HFFc6 (cell line): ENCODE results near the gene SNX7. TPM values are rescaled to one million over a fixed set of nuclear protein-coding genes. Genes with fewer than 3 reads are reported as not detected.
A peak's percentile ranks its signal among the peaks of the same experiment; 100 is the strongest.

Experiments
- DNase-seq: peaks from one replicate; pipeline ENCODE4 v3.0.0-alpha.2; 2018
- H3K27ac Mint-ChIP-seq: 2 replicates; pipeline ENCODE4 v1.8.0; 2020; ENCODE audit warnings: mild to moderate bottlenecking, mixed read lengths
- H3K27me3 Mint-ChIP-seq: 2 replicates; pipeline ENCODE4 v1.8.0; 2021; ENCODE audit warnings: mild to moderate bottlenecking, moderate library complexity, mixed read lengths; ENCODE audit not compliant: insufficient read depth
- H3K36me3 Mint-ChIP-seq: 2 replicates; pipeline ENCODE4 v1.8.0; 2021; ENCODE audit warnings: low read depth, mixed read lengths
- H3K4me1 Mint-ChIP-seq: 2 replicates; pipeline ENCODE4 v1.8.0; 2020; ENCODE audit warnings: low read depth, mixed read lengths
- H3K4me3 Mint-ChIP-seq: 2 replicates; pipeline ENCODE4 v1.8.0; 2020; ENCODE audit warnings: mild to moderate bottlenecking, moderate library complexity, mixed read lengths
- H3K9me3 Mint-ChIP-seq: 2 replicates; pipeline ENCODE4 v1.8.0; 2020; ENCODE audit warnings: mild to moderate bottlenecking, mixed read lengths
- total RNA-seq, 6 experiments: library from RNA; stranded (reverse); fragmentation: NEBNext Ultra II Directional; extraction: Animal tissue kit (Norgen Biotek cat#: 25700); gene quantifications; 2 replicates in 1 of 6; 3 replicates in 5 of 6; pipeline ENCODE4 v1.2.3, GENCODE V29; 2021
- TF ChIP-seq, protein P1 (sequence below): fragments of 200-600 bp; sonication (generic); IDR thresholded peaks from 2 replicates; pipeline ENCODE4 v1.5.0; 2021; ENCODE audit warnings: antibody characterized with exemption, mild to moderate bottlenecking

Gene SNX7
- total RNA-seq, 6 experiments from 2014 or later, result 26.3 to 35.2 (median 32.8) TPM

DNA sequence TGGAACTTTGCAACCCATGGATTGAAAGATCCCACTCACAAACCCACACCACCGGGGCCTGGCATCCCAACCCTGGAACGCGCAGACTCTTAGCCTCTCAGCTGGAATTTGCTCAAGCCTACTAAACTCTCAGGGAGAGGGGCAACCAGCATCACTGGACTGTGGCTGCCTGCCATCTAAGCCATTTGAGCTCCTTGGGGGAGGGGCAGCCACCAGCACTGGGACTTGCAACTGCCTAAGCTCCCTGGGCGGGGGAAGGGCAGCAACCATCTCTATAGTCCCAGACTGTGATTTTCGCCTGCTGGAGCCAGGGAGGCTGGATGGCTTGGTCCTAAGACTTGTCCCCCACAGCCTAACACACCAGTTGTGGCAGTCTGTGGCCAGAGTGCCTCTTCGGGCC is 122.3 kb downstream of the SNX7 start:
- TF ChIP-seq, protein P1, sequence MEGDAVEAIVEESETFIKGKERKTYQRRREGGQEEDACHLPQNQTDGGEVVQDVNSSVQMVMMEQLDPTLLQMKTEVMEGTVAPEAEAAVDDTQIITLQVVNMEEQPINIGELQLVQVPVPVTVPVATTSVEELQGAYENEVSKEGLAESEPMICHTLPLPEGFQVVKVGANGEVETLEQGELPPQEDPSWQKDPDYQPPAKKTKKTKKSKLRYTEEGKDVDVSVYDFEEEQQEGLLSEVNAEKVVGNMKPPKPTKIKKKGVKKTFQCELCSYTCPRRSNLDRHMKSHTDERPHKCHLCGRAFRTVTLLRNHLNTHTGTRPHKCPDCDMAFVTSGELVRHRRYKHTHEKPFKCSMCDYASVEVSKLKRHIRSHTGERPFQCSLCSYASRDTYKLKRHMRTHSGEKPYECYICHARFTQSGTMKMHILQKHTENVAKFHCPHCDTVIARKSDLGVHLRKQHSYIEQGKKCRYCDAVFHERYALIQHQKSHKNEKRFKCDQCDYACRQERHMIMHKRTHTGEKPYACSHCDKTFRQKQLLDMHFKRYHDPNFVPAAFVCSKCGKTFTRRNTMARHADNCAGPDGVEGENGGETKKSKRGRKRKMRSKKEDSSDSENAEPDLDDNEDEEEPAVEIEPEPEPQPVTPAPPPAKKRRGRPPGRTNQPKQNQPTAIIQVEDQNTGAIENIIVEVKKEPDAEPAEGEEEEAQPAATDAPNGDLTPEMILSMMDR, result no peak
- H3K27ac Mint-ChIP-seq, result no peak overlapping the region
- peaks cover 16% of the 10 kb centered on the region for H3K9me3 Mint-ChIP-seq
- peaks cover 22% of the 10 kb centered on the region for H3K27me3 Mint-ChIP-seq
- DNase-seq, result no peak
- H3K36me3 Mint-ChIP-seq, result 0 out of 2 replicates have a peak, but pooled peaks cover 4% of the 10 kb centered on the region
- H3K4me3 Mint-ChIP-seq, result no peak overlapping the region
- H3K4me1 Mint-ChIP-seq, result no peaks in the 10 kb centered on the region

DNA sequence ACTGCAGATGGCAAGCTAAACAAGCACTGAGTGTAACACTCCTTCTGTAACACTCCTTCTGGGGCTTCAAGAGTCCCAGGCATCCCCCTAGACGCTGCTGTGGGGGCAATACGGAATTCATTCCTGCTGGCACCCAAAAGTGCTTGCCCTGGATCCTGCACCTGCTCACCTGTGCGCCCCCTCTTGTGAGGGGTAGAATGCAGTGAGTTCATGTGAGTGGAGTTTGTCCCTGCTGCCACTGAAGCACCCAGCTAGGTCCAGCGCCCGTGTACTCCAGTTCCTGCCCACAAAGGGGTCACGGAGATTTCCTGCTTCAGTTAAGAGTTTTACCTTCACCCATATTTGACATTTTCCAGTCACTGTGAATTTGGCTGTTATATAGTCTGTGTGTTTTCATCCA is 130.0 kb downstream of the SNX7 start:
- TF ChIP-seq, protein P1, result no peak
- Mint-ChIP-seq H3K9me3 (peaks cover 8% of the 10 kb centered on the region; the same call in 1 of the 2 replicates), H3K4me3 (no peak overlapping the region), H3K36me3 (no peaks in the 10 kb centered on the region), H3K27ac (no peak overlapping the region), H3K4me1 (peaks cover 6% of the 10 kb centered on the region), H3K27me3 (peaks cover 21% of the 10 kb centered on the region)
- no peak for DNase-seq

DNA sequence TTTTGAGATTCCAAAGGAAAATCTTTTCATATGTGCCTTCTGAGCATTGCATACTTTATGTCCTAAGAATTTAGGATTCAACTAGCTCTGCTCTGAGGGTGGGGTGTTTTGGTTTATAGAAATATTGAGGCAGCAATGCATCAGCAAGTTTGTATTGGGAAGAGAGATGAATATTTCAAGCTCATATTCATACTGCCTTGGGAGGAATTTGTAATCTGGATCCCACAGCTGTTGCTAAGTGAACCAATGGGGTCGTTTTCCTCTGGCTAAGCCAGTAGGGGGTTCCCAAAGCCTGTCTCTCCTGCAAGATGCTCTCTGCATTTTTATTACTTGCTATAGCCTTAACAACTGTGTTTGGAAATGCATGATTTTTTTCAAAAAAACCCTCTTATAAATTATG is 130.6 kb downstream of the SNX7 start:
- no peaks in the 10 kb centered on the region for H3K36me3 Mint-ChIP-seq
- TF ChIP-seq, protein P1, result no peak
- H3K4me1 Mint-ChIP-seq, result peaks cover 12% of the 10 kb centered on the region
- peaks cover 19% of the 10 kb centered on the region for H3K27me3 Mint-ChIP-seq
- no peak for DNase-seq
- H3K4me3 Mint-ChIP-seq, result no peak overlapping the region
- no peak overlapping the region for H3K27ac Mint-ChIP-seq
- H3K9me3 Mint-ChIP-seq, result peaks cover 2% of the 10 kb centered on the region; the same call in 1 of the 2 replicates

DNA sequence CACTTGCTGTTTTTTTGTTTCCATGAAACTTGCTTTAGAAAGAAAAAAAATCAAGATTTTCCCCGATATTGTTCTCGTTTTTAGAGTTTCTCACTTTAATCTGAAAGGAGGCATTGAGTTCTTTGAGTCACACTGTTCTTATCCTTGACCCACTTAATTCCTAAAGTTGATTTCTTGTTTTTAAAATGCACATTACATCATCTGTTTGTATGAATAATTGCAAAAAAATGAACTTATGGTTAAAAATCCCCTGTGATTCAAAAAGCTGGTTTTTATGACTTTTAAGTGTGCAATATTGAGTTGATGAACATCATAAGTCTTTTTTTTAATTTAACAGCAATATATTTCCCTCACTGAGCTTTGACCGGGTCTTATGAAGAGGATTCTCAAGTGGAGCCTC is 131.6 kb downstream of the SNX7 start:
- Mint-ChIP-seq H3K36me3 (no peaks in the 10 kb centered on the region), H3K27me3 (peaks cover 12% of the 10 kb centered on the region; the same call in 1 of the 2 replicates), H3K27ac (no peak overlapping the region), H3K4me1 (peaks cover 12% of the 10 kb centered on the region), H3K9me3 (no peaks in the 10 kb centered on the region), H3K4me3 (no peak overlapping the region)
- TF ChIP-seq, protein P1, result no peak
- DNase-seq, result no peak

DNA sequence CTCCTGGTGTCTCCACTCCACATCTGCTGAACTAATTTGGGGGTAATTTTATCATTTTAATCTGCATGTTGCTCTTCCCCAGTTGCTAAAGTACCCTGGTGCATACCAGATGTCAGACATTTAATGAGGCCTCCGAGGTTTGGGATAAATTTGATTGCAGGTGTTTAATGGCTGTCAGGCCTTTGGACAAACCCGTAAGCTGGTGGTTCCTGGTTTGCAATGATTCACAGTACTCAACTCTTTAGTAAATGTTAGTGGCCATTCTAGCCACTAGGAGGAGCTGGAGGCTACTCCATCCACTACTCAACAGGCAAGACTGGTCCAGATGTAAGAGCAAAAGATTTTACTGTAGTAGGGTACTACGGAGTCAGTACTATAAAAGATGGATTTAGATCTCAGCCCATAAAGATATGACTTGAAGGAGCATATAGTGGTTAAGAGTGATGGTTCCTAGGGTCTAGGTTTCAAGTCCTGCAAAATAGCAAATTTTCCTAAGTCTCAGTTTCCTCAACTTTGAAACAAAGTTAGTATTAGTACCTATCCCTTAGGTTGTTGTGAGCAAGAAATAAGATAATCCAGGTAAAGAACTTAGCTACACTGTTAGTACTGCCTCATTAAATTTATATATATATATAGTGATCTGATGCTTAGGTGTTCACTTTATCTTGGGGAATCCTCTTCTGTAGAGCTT is 132.8 kb downstream of the SNX7 start:
- Mint-ChIP-seq H3K9me3 (no peaks in the 10 kb centered on the region), H3K27ac (no peak overlapping the region), H3K4me3 (no peak overlapping the region), H3K36me3 (no peaks in the 10 kb centered on the region), H3K27me3 (peaks cover 8% of the 10 kb centered on the region), H3K4me1 (peaks cover 12% of the 10 kb centered on the region)
- TF ChIP-seq, protein P1, result peak; percentile 91
- DNase-seq, result peak; percentile 72
